ENCODE data around the gene NSUN5.
"Not testable (repeated sequence)": the region's sequence is repeated elsewhere in the genome, so short reads cannot be mapped to it uniquely, and the experiment has no call there.

The NSUN5 gene

GRCh38 chr7:73324081-73324845, 15.6 kb upstream of the NSUN5 start:
- not testable (repeated sequence) for DNase-seq

GRCh38 chr7:73323434-73324080, 14.9 kb upstream of the NSUN5 start:
- DNase-seq = not testable (repeated sequence)

- DNase-seq = not testable (repeated sequence)
Measured at GRCh38 chr7:73320009-73320408, 11.4 kb upstream of the NSUN5 start.

- DNase-seq = not testable (repeated sequence)
Measured at GRCh38 chr7:73319541-73319940, 10.9 kb upstream of the NSUN5 start.

GRCh38 chr7:73318656-73319204, 10.1 kb upstream of the NSUN5 start:
- DNase-seq = not testable (repeated sequence)

- DNase-seq = no peak
Measured at GRCh38 chr7:73316521-73316920, 7.9 kb upstream of the NSUN5 start.

GRCh38 chr7:73314271-73314670, 5.6 kb upstream of the NSUN5 start:
- no peak for DNase-seq

- no peak for DNase-seq
Measured at GRCh38 chr7:73313521-73313906, 4.9 kb upstream of the NSUN5 start.

GRCh38 chr7:73312831-73313520, 4.3 kb upstream of the NSUN5 start:
- DNase-seq = no peak

- not testable (repeated sequence) for DNase-seq
Measured at GRCh38 chr7:73311421-73311820, 2.8 kb upstream of the NSUN5 start.

GRCh38 chr7:73308074-73308664, 457 bp downstream of the NSUN5 start:
- no peak for DNase-seq

GRCh38 chr7:73307436-73307835, 1.2 kb downstream of the NSUN5 start:
- DNase-seq = no peak

GRCh38 chr7:73304612-73305387, 3.8 kb downstream of the NSUN5 start:
- not testable (repeated sequence) for DNase-seq

GRCh38 chr7:73304071-73304470, 4.6 kb downstream of the NSUN5 start:
- DNase-seq = no peak

- no peak for DNase-seq
Measured at GRCh38 chr7:73303546-73303945, 5.1 kb downstream of the NSUN5 start.

GRCh38 chr7:73302846-73303245, 5.8 kb downstream of the NSUN5 start:
- DNase-seq = not testable (repeated sequence)

GRCh38 chr7:73301108-73301507, 7.5 kb downstream of the NSUN5 start:
- not testable (repeated sequence) for DNase-seq

GRCh38 chr7:73299812-73300211, 8.8 kb downstream of the NSUN5 start:
- DNase-seq = not testable (repeated sequence)

- DNase-seq = not testable (repeated sequence)
Measured at GRCh38 chr7:73297706-73298105, 10.9 kb downstream of the NSUN5 start.

GRCh38 chr7:73297235-73297634, 11.4 kb downstream of the NSUN5 start:
- not testable (repeated sequence) for DNase-seq

GRCh38 chr7:73277210-73277609, 31.4 kb downstream of the NSUN5 start:
- not testable (repeated sequence) for DNase-seq

GRCh38 chr7:73267813-73268212, 40.8 kb downstream of the NSUN5 start:
- not testable (repeated sequence) for DNase-seq

Measured in NCI-H2081 treated with DMSO at 0.1 percent for 48 hours (cell line).